Measurements from ENCODE around the gene ARHGAP28.
"Not testable (repeated sequence)": the region's sequence is repeated elsewhere in the genome, so short reads cannot be mapped to it uniquely, and the experiment has no call there.

Gene ARHGAP28

DNA sequence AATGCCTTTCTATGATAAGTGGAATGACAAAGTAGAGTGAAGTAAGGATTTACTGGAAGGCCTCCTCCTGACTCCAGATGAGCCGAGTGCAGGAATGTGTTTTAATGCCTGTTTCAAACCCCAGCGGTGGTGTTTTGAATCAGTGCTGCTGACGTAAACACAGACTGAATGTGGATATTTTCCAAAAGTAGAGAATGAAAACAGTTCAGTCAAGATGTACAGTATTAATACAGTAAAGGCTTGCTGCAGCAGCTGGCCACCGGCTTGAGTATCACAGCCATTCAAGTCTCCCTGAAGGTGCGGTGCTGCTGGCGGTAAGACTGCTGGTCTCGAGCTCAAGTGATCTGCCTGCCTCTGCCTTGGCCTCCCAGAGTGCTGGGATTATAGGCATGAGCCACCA lies 46.7 kb downstream of the ARHGAP28 start:
- DNase-seq (ENCODE audit: low spot score) = peak; percentile 34

DNA sequence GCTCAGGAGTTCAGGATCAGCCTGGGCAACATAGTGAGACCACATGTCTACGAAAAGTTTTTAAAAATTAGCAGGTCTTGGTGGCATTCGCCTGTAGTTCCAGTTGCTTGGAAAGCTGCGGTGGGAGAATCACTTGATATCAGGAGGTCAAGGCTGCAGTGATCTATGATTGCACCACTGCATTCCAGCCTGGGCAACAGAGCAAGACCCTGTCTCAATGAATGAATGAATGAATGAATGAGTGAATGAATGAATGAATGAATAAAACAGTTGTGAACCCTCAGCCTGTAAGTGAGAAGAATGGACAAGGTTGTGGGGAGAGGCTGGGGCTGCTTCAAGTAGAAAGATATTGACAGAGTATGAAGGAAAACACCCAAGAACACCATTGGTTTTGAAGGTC lies 48.0 kb downstream of the ARHGAP28 start:
- no peak for DNase-seq (ENCODE audit: low spot score)

DNA sequence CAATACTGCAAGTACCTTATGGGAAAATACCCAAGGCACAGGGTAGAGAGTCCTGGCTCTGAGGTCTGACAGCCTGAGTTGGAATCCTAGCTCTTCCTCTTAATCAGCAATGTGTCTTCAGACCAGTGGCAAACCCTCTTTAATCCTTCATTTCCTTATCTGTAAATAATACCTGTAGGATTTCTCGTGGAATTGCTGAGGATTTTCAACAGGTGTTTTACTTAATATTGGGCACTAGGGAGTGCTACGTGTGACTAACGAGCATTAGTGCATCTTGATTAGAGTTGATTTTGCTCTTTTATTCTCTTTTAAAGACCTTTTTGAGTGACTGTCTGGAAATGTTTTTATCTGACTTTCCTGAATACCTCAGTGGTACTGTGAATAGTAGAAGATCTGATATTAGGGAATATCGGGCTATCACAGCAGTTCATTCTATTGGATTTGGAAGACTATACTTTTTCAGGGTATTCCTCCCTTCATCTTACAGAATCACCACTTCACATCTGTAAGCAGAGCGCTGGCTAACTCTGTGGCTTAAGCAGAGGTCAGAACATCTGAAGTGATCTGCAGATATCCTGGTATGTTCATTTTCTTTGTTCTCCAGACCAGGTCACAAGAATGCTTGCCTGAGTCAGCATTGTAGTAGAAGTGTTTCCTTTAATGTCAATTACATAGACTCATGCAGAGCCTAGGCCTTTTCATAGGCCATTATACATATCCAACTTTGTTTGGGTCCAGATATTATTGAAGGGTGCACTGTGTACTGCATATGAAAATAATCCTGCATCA lies 49.1 kb downstream of the ARHGAP28 start:
- no peak for DNase-seq (ENCODE audit: low spot score)

GRCh38 chr18:6781142-6781714 lies 51.7 kb downstream of the ARHGAP28 start:
- no peak for DNase-seq (ENCODE audit: low spot score)

DNA sequence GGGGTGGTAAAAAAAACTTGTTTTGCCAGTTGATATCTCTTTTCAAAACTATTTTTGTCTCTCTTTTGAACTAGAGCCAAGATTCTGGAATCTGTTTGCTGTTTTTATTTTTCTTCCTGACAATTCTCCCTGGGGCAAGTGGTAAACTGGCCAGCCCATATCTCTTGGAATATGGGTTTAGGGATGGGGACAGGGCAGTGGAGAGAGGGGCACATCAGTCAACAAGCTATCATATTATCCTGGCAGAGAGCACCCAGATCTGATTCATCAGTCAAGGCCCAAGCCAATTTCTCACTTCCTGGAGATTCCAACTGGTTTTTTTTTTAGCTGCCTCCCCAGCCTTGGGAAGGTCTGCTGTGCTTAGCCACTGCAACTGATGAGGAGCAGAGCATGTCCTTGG lies 52.3 kb downstream of the ARHGAP28 start:
- DNase-seq (ENCODE audit: low spot score) = peak; percentile 50

DNA sequence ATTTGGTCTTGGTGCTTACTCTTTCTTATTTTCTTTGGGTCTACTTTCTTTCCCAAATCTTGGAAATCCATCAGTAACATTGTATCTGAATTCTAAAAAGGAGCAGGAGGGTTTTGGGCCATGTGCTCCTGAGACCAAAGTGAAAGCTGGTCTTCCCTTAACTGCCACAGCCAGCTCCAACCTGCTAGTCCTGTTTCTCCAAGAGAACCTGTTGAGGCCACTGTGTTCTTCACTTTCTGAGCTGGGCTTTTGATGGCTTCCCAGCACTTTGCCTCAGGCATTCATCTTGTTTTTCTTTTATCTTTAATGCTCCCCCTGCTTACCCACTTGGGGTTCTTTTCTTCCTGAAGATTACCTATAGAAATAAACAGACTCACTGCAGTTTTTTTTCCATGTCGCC lies 53.3 kb downstream of the ARHGAP28 start:
- DNase-seq (ENCODE audit: low spot score) = no peak

DNA sequence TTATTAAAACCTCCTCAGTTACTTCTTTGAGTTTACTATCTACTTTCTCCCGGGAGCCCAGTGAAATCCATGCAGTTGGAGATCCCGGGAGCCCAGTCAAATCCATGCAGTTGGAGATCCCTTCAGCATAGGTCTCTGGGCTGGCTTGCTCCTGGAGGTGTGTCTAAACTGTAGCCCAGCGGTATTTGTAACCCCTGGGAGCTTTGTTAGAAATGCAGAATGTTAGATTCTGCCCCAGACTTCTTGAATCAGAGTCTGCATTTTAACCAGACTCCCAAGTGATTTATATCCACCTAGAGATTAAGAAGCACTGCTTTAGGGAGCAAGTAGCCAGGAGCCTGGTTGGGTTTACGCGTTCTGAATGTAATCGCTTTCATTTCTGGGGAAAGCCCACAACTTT lies 54.5 kb downstream of the ARHGAP28 start:
- DNase-seq (ENCODE audit: low spot score) = no peak

DNA sequence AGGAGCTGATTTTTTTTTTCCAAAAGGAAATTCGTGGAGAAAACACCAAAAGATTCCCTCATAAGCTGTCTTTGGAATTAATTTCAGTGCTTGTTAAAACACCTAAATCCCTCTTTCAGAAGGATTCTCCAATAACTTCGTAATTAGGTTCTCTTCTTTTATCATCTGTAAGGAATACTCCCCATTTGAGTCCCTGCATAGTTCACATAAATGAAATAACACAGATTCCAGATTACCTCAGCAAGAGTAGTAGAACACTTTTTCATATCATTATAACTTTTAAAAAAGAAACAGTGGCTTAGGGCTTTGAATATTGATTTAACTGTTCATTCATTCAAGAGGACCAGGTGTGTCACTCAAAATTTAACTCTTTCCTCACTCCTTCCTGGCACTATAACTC lies 55.5 kb downstream of the ARHGAP28 start:
- peak; percentile 20 for DNase-seq (ENCODE audit: low spot score)

GRCh38 chr18:6785411-6785810 lies 55.9 kb downstream of the ARHGAP28 start:
- no peak for DNase-seq (ENCODE audit: low spot score)

DNA sequence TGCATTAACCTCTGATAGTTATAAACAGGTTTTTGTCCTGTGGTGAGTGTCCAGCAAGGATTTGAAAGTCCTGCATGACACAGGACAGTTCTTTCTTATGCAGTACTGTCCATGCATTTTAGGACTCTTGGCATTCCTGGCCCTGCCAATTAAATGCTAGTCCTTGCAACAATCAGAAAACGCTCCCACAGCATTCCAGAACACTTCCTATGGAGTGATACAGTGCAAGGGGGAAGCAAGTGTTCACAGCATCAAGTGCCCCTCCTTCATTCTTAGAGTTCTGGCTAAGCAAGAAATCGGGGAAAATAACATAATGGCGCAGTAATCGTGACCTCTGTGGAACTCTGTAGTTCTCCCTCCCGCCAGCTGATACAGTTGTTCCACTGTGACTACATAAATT lies 62.9 kb downstream of the ARHGAP28 start:
- no peak for DNase-seq (ENCODE audit: low spot score)

DNA sequence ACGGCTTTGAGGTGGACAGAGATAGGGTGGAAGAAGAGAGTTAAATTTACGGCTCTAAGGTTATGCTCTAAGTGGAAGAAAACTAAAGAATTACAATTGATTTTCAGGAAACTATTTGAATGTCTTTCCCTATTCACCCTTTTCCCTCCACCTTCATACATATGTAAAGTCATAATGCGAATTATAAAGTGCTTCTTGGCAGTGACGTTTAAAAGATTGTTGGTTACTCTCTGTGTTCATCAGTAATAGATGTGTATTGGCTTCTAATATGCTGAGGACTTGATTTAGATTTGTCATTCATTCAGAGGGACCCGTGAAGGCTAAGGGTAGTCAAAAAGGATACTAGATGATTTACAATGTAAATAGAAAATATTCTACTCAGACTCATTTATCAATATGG lies 63.9 kb downstream of the ARHGAP28 start:
- no peak for DNase-seq (ENCODE audit: low spot score)

- no peak for DNase-seq (ENCODE audit: low spot score)
These were observed 64.5 kb downstream of the ARHGAP28 start for GRCh38 chr18:6793986-6794385.

DNA sequence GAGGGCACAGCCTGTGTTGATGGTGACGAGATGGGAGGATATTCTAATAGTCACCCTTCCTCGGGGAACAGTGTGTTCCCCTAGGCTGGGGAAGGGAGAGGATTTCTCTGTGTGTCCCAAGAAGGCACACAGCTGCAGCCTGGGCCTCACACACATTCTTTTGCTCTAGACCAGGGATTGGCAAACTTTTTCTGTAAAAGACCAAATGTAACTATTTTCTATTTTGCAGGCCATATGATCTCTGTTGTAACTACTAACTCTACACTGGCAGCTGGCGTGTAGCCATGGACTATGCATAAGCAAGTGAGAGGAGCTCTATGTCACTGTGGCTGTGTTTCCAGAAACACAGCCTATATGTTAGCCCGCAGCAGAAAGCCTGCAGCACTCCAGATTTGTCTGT lies 65.8 kb downstream of the ARHGAP28 start:
- DNase-seq (ENCODE audit: low spot score) = no peak

GRCh38 chr18:6796511-6796910 lies 67.0 kb downstream of the ARHGAP28 start:
- DNase-seq (ENCODE audit: low spot score) = no peak

GRCh38 chr18:6797171-6797570 lies 67.7 kb downstream of the ARHGAP28 start:
- no peak for DNase-seq (ENCODE audit: low spot score)

- no peak for DNase-seq (ENCODE audit: low spot score)
These were observed 69.4 kb downstream of the ARHGAP28 start for GRCh38 chr18:6798896-6799295.

DNA sequence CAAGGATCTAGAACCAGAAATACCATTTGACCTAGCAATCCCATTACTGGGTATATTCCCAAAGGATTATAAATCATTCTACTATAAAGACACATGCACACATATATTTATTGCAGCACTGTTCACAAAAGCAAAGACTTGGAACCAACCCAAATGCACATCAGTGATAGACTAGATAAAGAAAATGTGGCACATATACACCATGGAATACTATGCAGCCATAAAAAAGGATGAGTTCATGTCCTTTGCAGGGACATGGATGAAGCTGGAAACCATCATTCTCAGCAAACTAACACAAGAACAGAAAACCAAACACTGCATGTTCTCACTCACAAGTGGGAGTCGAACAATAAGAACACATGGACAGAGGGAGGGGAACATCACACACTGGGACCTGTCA lies 70.8 kb downstream of the ARHGAP28 start:
- DNase-seq (ENCODE audit: low spot score) = not testable (repeated sequence)

GRCh38 chr18:6807515-6808257 lies 78.2 kb downstream of the ARHGAP28 start:
- no peak for DNase-seq (ENCODE audit: low spot score)

DNA sequence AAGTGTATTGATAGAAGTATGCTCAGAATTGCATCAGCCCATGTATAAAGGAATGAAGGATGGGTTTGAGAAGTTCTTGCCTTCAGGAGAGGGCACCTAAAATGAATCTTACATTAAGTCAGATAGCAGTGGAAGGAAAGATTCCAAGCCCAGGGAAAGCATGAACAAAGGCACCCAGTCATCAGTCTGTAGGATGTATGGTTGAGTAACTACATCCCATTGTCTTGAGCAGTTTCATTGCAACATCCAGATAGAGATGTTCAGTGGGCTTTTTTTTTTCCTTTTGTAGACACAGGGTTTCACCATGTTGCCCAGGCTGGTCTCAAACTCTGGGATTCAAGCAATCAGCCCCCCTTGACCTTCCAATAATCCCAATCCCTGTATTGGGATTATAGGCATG lies 80.7 kb downstream of the ARHGAP28 start:
- no peak for DNase-seq (ENCODE audit: low spot score)

- no peak for DNase-seq (ENCODE audit: low spot score)
These were observed 82.3 kb downstream of the ARHGAP28 start for GRCh38 chr18:6811816-6812215.

- DNase-seq (ENCODE audit: low spot score) = no peak
These were observed 85.4 kb downstream of the ARHGAP28 start for GRCh38 chr18:6814882-6815425.

DNA sequence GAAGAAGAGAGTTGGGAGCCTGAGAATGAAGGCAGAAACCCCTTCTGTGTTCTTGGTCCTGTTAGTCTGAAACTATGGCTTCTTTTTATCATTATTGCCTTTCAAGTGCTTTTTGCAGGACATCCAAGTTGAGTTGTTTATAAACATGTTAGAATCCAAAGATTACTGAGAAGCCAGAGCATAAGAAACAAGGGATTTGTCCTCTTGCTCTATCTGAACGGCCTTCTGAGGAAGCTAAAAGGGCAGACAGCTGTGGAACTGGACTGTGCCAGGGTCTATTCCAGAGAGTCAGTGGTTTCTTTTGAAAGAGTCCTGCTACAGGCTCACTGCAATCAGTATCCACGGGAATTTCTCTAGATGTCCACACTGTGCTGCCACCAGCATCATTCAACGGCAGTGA lies 86.6 kb downstream of the ARHGAP28 start:
- no peak for DNase-seq (ENCODE audit: low spot score)

- no peak for DNase-seq (ENCODE audit: low spot score)
These were observed 89.8 kb downstream of the ARHGAP28 start for GRCh38 chr18:6819332-6819731.

All from AG08395 (cell line).